Erythroblast (primary cell): ENCODE data around the gene C4orf54.

Source experiments
- GATA1 ChIP-seq: IDR thresholded peaks from 2 replicates; pipeline ENCODE4 v1.6.1; 2011; ENCODE audit warnings: low read depth, mild to moderate bottlenecking, control low read depth, low read length, moderate library complexity
- POLR2A ChIP-seq: IDR thresholded peaks from 2 replicates; pipeline ENCODE4 v1.6.1; 2011; ENCODE audit warnings: mild to moderate bottlenecking, low read length

DNA sequence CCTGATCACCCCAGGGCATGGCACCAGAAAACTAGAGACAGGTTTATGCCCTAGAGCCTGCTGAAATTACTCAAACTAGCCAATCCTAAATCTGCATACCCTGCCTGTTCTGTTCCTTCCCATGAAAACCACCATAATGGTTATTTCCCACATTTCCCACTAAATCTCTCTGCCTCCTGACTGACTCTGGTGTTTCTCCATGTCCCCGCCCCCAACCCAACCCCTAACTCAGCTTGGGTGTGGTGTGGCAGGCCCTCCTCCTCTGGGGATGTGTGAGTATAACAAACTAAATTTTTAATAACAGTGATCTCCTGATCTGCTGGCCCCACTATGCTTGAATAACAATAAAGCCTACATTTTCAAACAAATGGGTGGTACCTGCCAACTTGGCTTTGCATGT, 35.5 kb upstream of the C4orf54 start:
- TF ChIP-seq POLR2A: no peak
- TF ChIP-seq GATA1: no peak
